ENCODE results near the gene NENF.
A peak's percentile ranks its signal among the peaks of the same experiment; 100 is the strongest.

The NENF gene

DNA sequence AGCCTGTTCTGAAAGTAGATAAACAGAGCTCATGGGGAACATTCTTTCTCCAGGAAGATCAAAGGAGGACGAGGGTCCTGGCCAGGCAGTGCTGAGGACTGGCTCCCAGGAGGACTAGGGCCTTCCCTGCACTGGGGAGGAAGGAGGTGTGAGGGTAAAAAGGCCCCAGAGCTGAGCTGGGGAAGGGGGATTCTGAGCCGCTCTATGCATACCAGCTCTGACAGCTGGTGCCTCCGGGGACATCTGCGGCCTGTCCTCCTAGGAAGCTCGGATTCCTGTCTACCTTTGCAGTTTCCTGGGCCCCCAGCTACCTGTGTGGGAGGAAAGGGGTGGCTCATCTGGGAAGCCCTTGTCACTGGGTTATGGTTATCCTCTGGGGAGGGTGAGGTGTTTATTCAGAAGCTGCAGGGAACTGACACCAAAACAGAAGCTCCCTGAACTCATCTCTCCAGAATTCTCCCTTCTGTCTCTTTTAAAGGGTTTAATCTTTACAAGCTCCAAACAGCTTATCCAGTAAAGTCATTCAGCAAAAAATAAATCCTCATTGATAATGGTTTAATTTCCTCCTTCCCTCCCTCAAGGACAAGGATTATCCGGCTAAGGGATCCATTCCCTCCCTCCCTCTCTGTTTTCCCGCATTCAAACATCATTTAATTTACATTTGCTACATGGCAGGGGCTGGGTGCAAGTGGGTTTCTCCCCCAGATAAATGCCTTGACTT, 31.0 kb downstream of the NENF start:
- DNase-seq (ENCODE audit: low read depth, low spot score): no peak
- no peak overlapping the region for H3K4me3 ChIP-seq (ENCODE audit: low read depth, low read length)
- TF ChIP-seq, protein P1, sequence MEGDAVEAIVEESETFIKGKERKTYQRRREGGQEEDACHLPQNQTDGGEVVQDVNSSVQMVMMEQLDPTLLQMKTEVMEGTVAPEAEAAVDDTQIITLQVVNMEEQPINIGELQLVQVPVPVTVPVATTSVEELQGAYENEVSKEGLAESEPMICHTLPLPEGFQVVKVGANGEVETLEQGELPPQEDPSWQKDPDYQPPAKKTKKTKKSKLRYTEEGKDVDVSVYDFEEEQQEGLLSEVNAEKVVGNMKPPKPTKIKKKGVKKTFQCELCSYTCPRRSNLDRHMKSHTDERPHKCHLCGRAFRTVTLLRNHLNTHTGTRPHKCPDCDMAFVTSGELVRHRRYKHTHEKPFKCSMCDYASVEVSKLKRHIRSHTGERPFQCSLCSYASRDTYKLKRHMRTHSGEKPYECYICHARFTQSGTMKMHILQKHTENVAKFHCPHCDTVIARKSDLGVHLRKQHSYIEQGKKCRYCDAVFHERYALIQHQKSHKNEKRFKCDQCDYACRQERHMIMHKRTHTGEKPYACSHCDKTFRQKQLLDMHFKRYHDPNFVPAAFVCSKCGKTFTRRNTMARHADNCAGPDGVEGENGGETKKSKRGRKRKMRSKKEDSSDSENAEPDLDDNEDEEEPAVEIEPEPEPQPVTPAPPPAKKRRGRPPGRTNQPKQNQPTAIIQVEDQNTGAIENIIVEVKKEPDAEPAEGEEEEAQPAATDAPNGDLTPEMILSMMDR (IDR thresholded peaks at IDR 0.05; ENCODE audit: low read depth, low read length): no peak
- in situ Hi-C loops (cut with HindIII; ENCODE audit: low sequenced_read_pairs): no loop called here

DNA sequence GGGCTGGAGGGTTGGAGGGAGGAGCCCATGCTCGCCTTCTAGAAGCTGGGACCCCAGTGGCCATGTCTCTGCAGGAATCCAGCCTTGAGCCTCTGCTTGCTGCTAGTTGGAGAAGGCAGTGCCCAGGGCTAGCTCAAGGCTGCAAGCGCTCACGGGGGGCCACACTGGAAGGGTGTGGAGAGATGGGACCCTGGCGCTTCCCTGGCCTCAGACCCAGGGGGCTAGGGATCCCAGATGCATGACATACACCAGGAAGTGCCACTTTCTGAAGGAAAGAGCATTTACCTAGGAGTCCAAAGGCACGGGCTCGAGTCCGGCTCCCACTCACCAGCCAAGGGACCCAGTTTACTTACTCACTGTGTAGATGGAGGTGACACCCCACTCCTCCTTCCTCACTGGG, 32.6 kb downstream of the NENF start:
- TF ChIP-seq, protein P1 (IDR thresholded peaks at IDR 0.05; ENCODE audit: low read depth, low read length): no peak
- DNase-seq (ENCODE audit: low read depth, low spot score): no peak
- no peak overlapping the region for H3K4me3 ChIP-seq (ENCODE audit: low read depth, low read length)
- in situ Hi-C loops (cut with HindIII; ENCODE audit: low sequenced_read_pairs): no loop called here

DNA sequence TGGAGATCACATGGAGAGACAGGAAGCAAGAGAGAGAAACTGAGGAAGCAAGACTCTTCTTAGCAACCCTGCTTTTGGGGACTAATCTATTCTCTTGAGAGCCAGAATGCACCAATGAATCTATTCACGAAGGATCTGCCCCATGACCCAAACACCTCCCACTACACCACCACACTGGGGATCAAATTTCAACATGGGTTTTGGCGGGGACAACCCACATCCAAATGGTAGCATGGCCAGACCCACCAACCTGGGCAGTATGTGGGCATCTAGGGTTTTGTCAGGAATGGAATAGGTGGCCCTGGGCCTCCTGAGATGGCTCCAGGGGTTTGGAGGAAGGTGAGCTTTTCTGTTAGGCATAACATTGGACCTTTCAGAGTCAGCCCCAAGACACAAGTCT, 33.7 kb downstream of the NENF start:
- H3K4me3 ChIP-seq (ENCODE audit: low read depth, low read length): no peak overlapping the region
- in situ Hi-C loops (cut with HindIII; ENCODE audit: low sequenced_read_pairs): no loop called here
- TF ChIP-seq, protein P1 (IDR thresholded peaks at IDR 0.05; ENCODE audit: low read depth, low read length): no peak
- DNase-seq (ENCODE audit: low read depth, low spot score): no peak

DNA sequence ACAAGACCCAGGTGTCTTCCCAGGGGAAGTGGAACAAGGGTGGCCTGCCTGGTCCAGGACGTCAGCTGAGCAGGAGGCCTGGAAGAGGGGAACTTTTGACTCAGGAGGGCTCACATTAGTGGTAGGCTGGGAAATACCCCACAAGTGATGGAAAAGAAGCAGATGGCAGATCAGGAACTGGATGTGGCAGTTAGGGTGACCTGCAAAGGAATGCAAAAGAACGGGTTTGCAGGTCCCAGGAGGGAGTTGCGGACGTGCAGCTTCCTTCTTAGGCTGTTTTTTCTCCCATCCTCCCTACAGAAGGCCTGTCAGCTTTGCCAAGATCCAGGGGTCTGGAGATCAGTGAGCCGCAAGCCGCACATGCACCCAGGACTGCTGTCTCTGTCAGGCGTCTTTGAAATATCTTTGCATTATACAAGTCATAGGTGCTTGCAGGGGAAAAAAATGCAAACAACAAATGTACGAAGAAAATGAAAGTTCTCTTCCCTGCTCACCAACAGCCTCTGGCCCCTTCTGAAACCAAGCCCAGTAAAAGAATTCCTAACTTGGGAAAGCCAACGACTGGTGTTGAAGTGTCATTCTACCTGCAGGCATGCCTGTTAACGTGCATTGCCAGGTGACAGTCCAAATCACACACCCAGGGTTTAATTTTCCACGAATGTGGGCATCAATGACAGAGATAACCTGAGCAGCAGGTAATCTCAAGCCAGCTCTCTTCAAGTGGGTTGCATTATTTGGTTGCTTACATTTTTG, 34.4 kb downstream of the NENF start:
- in situ Hi-C loops (cut with HindIII; ENCODE audit: low sequenced_read_pairs): no loop called here
- TF ChIP-seq, protein P1 (IDR thresholded peaks at IDR 0.05; ENCODE audit: low read depth, low read length): no peak
- H3K4me3 ChIP-seq (ENCODE audit: low read depth, low read length): no peak overlapping the region
- no peak for DNase-seq (ENCODE audit: low read depth, low spot score)

DNA sequence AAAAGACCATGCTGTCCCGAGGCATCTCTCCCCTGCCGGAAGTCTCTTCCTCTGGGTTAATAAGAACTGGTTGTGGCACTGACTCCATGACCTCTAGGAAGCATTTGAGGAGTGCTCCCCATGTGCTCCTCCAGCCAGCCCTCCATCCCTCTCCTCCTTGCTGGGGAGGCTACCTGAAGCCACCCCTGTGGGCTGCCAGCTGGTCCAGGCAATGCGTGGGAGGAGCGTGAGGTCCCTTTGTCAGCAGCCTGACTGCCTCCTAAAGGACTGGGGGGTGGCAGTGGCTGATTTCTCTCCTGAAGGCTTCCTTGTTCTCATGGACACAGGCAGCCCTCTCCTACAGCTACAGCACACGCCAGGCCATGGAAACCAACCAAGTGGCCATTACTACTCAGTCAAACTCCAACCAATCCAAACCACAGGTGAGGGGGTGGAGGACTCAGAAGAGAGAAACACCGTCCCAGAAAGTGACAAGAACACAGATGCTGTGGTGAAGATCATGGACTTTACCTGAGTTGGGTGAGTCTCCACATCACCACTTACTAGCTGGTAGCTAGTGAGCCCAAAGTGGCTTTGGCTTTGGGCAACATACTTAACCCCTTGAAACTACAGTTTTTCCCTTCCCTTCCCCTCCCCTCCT, 35.2 kb downstream of the NENF start:
- in situ Hi-C loops (cut with HindIII; ENCODE audit: low sequenced_read_pairs): no loop called here
- no peak overlapping the region for H3K4me3 ChIP-seq (ENCODE audit: low read depth, low read length)
- DNase-seq (ENCODE audit: low read depth, low spot score): no peak
- TF ChIP-seq, protein P1 (IDR thresholded peaks at IDR 0.05; ENCODE audit: low read depth, low read length): no peak

DNA sequence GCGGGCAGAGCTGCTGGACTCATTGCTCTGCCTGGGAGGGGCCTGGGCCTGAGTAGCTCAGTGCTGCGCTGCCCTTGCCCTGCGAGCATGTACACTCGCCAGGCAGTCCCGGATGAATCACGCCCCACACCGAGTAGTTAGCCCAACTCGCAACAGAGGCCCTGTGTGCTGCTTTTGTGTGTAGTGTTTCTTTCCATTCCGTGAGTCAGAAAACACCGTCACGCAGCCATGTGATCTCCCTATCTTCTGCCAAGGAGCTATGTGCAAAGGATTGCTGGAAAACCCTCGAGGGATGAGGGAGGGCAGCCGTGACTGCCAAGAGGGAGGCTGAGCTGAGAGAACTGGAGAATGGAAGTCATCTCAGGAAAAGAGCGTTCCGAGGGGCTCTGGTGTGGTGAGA, 37.3 kb downstream of the NENF start:
- in situ Hi-C loops (cut with HindIII; ENCODE audit: low sequenced_read_pairs): no loop called here
- DNase-seq (ENCODE audit: low read depth, low spot score): peak; percentile 98
- TF ChIP-seq, protein P1 (IDR thresholded peaks at IDR 0.05; ENCODE audit: low read depth, low read length): no peak
- H3K4me3 ChIP-seq (ENCODE audit: low read depth, low read length): no peak overlapping the region
